Central memory CD8-positive, alpha-beta T cell (primary cell): ENCODE measurements around the gene CNPY2.
"Not testable (repeated sequence)": the region's sequence is repeated elsewhere in the genome, so short reads cannot be mapped to it uniquely, and the experiment has no call there.

Source experiments
- ATAC-seq: fragments of 150-1000 bp; cut with Tn5 transposase; replicated peaks from 2 replicates; pipeline ENCODE4 v1.10.0; 2022; ENCODE audit warnings: mild to moderate bottlenecking, moderate FRiP score, moderate number of reproducible peaks; ENCODE audit not compliant: poor library complexity, severe bottlenecking; ENCODE audit errors: extremely low read depth
- DNase-seq, 2 donors: peaks; one replicate each; pipeline ENCODE4 v3.0.0; 2021; ENCODE audit warnings: low spot score in 2 of 2
- H3K27ac Mint-ChIP-seq: one replicate; pipeline ENCODE4 v1.8.0; 2022; ENCODE audit warnings: low read depth, mild to moderate bottlenecking, moderate library complexity, mixed read lengths
- H3K27me3 Mint-ChIP-seq: one replicate; pipeline ENCODE4 v1.8.0; 2022; ENCODE audit warnings: mixed read lengths
- H3K36me3 Mint-ChIP-seq: one replicate; pipeline ENCODE4 v1.8.0; 2022; ENCODE audit warnings: mild to moderate bottlenecking, moderate library complexity, mixed read lengths; ENCODE audit not compliant: insufficient read depth
- H3K4me1 Mint-ChIP-seq: one replicate; pipeline ENCODE4 v1.8.0; 2022; ENCODE audit warnings: mixed read lengths
- H3K4me3 Mint-ChIP-seq: one replicate; pipeline ENCODE4 v1.8.0; 2022; ENCODE audit warnings: mild to moderate bottlenecking, moderate library complexity, mixed read lengths
- H3K9me3 Mint-ChIP-seq: one replicate; pipeline ENCODE4 v1.8.0; 2022; ENCODE audit warnings: mixed read lengths

CNPY2 gene

DNA sequence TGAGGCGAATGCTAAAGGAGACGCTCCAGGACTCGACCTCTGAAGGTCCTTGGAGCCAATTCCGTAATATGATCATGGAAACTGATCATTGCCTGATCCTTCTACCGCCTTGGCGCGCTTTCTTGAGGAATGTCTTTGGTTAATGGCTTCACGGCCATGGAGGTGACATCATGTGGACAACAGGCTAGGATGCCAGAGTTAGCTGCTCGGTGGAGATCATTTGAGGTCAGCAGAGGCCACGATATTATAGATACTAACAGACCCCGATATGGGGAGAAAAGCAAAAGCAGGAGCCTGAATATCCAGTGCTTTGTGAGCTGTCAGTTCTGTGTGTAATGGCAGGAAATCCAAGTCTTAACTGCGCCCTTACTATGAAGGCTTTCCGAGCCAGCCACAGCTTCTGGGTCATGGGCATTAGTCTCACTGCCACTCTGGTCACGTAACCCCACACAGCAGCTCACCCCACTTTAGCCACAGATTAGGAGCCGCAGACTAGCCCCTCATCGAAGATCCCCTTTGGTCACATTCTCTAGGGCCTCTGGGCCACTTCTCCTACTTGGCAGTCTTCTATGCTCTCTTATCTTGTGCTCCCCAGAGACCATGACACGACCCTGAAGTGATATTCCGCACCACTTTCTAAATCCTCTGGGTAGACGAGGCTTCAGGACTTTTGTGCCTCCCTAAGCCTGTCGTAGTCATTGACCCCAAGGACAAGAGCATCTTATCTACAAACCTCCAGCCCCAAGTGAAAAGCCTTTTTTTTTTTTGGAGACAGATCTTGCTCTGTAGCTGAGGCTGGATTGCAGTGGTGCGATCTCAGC is 14.9 kb downstream of the CNPY2 start:
- H3K9me3 Mint-ChIP-seq, result no peaks in the 10 kb centered on the region
- ATAC-seq (no peak), DNase-seq (no peak)
- H3K36me3 Mint-ChIP-seq, result peaks cover 18% of the 10 kb centered on the region
- peak overlapping the region; percentile 94 for H3K27ac Mint-ChIP-seq
- no peaks in the 10 kb centered on the region for H3K27me3 Mint-ChIP-seq
- peaks cover 51% of the 10 kb centered on the region for H3K4me1 Mint-ChIP-seq
- peak overlapping the region; percentile 95 for H3K4me3 Mint-ChIP-seq

DNA sequence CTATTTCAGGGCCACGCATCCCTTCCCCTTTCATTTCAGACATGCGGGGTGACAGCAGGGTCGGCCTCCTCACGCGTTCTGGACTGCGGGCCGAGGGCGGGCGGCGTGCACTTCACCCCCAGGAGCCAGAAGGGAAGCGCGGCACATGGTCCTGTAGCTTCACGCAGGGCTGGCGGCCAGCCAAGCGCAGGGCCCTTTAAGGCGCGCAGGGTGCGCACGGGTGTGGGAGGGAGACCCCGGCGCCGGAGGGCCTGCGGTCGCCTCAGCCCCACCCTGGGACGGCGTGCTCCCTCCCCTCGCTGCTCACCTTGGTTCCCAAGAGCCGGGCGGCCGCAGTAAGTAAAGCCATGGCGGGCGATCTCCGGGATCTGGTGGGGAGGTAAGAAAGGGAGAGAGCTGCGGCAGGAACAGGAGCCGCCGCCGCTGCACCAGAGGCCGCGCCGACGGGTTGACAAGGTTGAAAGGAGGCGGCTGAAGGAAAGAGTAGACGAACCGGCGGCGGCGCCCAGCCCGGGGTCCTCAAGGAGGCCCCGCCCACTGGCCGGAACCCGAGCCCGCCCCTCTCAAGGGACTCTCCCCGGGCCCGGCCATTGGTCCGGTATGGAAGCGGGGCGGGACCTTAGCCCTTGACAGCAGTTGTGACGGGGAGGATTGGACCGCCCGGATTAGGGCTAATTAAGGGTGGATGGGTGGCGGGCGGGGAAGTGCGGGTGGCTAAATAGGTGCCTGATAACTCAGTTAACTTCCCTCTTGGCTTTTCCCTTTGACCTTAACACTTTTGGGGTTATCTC is 15.7 kb downstream of the CNPY2 start, which contains the start of gene CS:
TSS of gene CS (minus strand) at position 478 of the 791 bp plus-strand sequence. CDS start at position 349, 129 bp downstream.
- Mint-ChIP-seq H3K27me3 (no peaks in the 10 kb centered on the region), H3K4me1 (peaks cover 51% of the 10 kb centered on the region), H3K9me3 (no peaks in the 10 kb centered on the region), H3K27ac (peak within 1 kb of the TSS; percentile 94), H3K36me3 (peaks cover 18% of the 10 kb centered on the region), H3K4me3 (peak within 1 kb of the TSS; percentile 95)
- ATAC-seq (peak; percentile 96), DNase-seq (peak; percentile 95 to 98)

DNA sequence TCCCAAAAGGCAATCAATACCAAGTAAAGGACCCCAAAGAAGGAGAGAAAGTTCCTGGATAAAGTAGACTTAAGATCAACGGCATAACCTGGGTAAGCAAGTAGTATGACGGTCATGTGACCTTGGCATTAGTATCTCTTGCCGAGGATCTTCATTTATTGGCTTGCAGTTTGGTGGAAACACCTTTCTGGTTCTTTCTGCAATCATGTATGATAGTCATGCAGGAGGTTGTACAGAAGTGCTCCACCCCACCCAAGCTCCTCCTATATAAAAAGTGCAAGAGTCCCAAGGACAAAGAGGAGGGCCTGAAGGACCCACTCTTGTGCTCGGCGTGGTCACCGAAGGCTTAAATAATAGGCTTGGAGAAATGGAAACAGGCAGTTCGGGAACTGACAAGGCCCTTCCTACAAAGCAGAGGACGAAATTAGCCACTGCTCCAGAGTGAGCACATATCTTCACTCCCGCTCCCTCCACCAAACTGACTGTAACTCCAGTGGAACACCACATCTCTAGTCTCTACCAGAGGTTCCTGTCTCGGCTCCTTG is 16.4 kb downstream of the CNPY2 start:
- DNase-seq (no peak), ATAC-seq (peak; percentile 11)
- Mint-ChIP-seq H3K36me3 (peaks cover 22% of the 10 kb centered on the region), H3K9me3 (no peaks in the 10 kb centered on the region), H3K4me1 (peaks cover 51% of the 10 kb centered on the region), H3K4me3 (peak overlapping the region; percentile 95), H3K27ac (peak overlapping the region; percentile 94), H3K27me3 (no peaks in the 10 kb centered on the region)

DNA sequence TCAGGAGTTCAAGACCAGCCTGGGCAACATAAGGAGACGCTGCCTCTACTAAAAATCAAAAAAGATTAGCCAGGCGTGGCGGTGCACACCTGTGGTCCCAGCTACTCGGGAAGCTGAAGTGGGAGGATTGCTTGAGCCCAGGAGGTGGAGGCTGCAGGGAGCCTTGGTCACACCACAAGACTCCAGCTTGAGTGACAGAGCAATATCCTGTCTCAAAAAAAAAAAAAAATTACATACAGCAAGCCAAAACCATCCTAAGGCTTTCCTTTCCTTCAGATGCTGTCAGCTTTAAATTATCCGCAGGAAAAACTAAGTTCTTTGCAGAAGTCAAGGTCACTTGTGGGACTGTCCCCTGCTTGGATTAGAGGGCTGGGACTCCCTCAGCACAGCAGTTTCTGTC is 17.0 kb downstream of the CNPY2 start:
- Mint-ChIP-seq H3K4me1 (peaks cover 51% of the 10 kb centered on the region), H3K4me3 (peak overlapping the region; percentile 95), H3K27ac (peak overlapping the region; percentile 94), H3K9me3 (no peaks in the 10 kb centered on the region), H3K27me3 (no peaks in the 10 kb centered on the region), H3K36me3 (peaks cover 26% of the 10 kb centered on the region)
- DNase-seq, result no peak
- no peak for ATAC-seq

DNA sequence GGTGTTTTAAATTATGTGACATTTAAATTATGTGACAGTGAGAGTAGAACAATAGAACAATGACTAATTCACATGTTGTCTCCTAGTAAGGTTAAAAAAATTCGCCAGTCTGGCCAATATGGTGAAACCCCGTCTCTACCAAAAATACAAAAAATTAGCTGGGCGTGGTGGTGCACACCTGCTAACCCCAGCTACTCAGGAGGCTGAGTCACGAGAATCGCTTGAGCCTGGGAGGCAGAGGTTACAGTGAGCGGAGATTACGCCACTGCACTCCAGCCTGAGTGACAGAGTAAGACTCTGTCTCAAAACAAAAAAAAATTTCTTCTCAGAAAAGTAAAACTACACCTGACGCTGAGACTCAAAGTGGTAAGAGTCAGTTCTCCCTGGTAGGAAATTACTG is 18.4 kb downstream of the CNPY2 start:
- Mint-ChIP-seq H3K4me3 (no peak overlapping the region), H3K4me1 (peaks cover 56% of the 10 kb centered on the region), H3K36me3 (peaks cover 26% of the 10 kb centered on the region), H3K27ac (peak overlapping the region; percentile 22), H3K27me3 (no peaks in the 10 kb centered on the region), H3K9me3 (no peaks in the 10 kb centered on the region)
- ATAC-seq (no peak), DNase-seq (no peak)

DNA sequence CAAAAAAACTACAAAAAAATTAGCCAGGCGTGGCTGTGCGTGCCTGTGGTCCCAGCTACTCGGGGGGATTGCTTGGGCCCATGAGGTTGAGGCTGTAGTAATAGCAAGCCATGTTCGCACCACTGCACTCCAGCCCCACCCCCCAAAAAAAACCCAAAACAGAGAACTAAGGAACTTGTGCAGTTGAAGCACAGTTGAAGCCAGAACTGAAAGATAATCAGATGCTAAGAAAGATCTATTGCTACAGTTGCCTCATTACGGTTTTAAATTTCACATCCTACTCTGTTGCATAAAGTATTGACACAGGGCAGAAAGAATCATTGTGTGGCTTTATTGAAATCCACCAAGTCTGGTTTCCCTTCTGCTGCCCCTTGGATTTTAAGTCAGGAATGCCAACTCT is 19.5 kb downstream of the CNPY2 start:
- Mint-ChIP-seq H3K9me3 (no peaks in the 10 kb centered on the region), H3K27ac (no peak overlapping the region), H3K27me3 (no peaks in the 10 kb centered on the region), H3K4me1 (peaks cover 51% of the 10 kb centered on the region), H3K36me3 (peaks cover 28% of the 10 kb centered on the region), H3K4me3 (no peak overlapping the region)
- DNase-seq, result no peak
- ATAC-seq, result no peak

DNA sequence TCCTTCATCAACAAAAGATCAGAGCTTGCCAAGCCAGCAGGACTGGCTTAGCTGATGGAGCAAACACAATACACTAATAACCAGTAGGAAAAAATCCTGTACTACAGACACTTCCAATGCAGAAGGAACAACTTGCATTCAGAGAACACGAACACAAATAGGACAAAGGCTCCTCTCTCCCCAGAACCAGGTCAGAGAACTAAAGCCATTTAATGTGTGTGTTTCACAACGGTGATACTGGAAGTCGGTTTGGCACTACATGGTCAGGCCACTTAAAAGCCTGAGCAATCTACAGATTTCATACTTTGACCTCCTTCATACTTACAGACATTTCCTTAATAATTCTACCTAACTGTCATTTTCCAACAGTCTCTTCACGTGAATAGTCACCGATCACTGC is 22.0 kb downstream of the CNPY2 start:
- no peak for ATAC-seq
- peak overlapping the region; percentile 44 for H3K27ac Mint-ChIP-seq
- H3K9me3 Mint-ChIP-seq, result no peaks in the 10 kb centered on the region
- H3K4me3 Mint-ChIP-seq, result no peak overlapping the region
- H3K36me3 Mint-ChIP-seq, result peaks cover 25% of the 10 kb centered on the region
- H3K4me1 Mint-ChIP-seq, result peaks cover 33% of the 10 kb centered on the region
- no peaks in the 10 kb centered on the region for H3K27me3 Mint-ChIP-seq
- no peak for DNase-seq

DNA sequence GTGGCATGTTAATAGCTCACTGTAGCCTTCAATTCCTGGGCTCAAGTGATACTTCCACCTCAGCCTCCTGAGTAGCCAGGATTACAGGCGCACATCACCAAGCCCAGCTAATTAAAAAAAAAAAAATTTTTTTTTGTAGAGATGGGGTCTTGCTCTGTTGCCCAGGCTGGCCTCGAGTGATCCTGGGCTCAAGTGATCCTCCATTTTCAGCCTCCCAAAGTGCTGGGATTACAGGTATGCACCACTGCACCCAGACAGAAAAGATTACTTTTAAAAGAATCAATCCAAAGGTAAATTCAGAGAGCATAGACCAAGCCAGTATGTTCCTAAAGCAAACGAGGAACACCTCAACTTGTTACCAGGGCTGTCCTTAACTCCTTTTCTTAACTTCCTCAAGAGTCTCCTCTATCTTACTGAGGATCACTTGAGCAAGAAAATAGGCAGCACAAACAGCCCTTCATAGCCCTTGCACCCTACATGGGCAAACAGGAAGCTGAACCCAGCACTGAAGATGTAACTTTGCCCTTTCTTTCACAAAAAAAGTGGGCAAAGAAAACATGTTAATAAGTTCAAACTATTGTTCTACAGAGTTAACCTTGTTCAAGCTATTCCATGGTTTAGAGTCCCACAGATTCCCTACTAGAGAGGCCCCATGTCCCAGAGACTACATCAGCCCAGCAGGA is 26.9 kb downstream of the CNPY2 start:
- Mint-ChIP-seq H3K27me3 (no peaks in the 10 kb centered on the region), H3K9me3 (no peaks in the 10 kb centered on the region), H3K4me3 (no peak overlapping the region), H3K4me1 (peaks cover 14% of the 10 kb centered on the region), H3K27ac (no peak overlapping the region), H3K36me3 (peaks cover 32% of the 10 kb centered on the region)
- DNase-seq (no peak), ATAC-seq (no peak)

DNA sequence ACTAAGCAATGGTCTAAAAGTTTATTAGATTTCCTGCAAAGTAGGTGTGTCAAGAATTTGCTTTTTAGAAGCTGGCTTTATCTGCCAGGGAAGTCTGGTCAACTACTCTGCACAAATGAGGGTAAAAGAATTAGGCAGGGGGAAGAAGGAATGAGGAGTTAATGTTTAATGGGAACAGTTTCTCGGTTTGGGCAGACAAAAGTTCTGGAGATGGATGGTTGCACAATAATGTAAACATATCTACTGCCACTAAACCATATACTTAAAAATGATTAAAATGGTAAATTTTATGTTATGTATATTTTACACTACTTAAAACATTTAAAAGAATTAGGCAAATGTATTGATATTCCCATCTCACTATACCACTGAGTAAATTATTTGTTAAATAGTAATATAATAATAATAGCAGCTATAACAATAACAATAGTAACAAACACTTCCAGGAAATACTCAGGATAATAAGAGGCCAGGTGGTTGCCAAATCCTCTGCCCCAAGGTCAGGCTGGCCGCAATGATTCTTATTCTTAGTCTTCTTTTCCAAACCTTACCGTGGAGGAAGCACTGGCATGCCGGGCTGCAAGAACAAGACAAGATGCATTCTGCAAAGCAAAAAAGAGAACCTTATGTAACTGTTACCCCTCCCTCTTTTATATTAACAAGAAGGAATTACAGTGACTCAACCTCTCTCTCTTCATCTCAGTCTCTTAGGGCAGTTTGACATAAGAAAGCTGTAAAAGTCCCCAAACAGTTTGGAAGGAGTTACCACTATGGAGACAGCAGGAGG is 29.6 kb downstream of the CNPY2 start:
- Mint-ChIP-seq H3K9me3 (no peaks in the 10 kb centered on the region), H3K4me3 (no peak overlapping the region), H3K4me1 (peaks cover 3% of the 10 kb centered on the region), H3K36me3 (peaks cover 52% of the 10 kb centered on the region), H3K27ac (no peak overlapping the region), H3K27me3 (no peaks in the 10 kb centered on the region)
- ATAC-seq, result no peak
- no peak for DNase-seq

DNA sequence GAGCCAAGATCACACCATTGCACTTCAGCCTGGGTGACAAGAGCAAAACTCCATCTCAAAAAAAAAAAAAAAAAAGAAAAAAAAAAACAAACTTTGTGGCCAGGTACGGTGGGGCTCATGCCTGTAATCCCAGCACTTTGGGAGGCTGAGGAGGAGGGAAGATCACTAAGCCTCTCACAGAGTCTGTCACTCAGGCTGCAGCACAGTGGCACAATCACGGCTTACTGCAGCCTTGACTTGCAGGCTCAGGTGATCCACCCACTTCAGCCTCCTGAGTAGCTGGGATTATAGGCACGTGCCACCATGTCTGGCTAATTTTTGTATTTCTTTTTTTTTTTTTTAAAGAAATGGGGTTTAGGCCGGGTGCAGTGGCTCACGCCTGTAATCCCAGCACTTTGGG is 31.5 kb downstream of the CNPY2 start:
- H3K4me1 Mint-ChIP-seq, ATAC-seq, H3K27me3 Mint-ChIP-seq, H3K9me3 Mint-ChIP-seq, DNase-seq, H3K4me3 Mint-ChIP-seq, H3K27ac Mint-ChIP-seq: not testable (repeated sequence)
- H3K36me3 Mint-ChIP-seq, result peaks cover 64% of the 10 kb centered on the region

DNA sequence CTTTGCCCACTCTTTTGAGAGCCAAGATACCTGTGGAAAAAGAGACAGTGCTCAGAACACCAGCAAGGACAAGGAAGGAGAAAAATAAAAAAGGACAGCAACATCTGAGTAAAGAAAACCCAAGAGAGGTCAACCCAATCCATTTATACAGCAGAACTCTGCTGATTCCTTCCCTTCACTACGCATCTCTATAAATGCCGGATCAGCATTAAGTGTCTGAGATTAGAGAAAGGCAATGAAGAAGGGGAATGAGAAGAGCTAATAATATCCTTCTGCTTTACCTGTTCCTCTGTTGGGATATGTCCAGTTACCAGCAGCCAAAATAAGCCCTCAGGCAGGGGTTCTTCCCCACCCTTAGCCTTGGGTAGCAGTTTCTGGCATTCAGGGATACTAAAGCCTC is 33.2 kb downstream of the CNPY2 start:
- Mint-ChIP-seq H3K27me3 (no peaks in the 10 kb centered on the region), H3K9me3 (no peaks in the 10 kb centered on the region), H3K36me3 (peaks cover 75% of the 10 kb centered on the region), H3K27ac (peak overlapping the region; percentile 20), H3K4me3 (no peak overlapping the region), H3K4me1 (no peaks in the 10 kb centered on the region)
- ATAC-seq (no peak), DNase-seq (no peak)

DNA sequence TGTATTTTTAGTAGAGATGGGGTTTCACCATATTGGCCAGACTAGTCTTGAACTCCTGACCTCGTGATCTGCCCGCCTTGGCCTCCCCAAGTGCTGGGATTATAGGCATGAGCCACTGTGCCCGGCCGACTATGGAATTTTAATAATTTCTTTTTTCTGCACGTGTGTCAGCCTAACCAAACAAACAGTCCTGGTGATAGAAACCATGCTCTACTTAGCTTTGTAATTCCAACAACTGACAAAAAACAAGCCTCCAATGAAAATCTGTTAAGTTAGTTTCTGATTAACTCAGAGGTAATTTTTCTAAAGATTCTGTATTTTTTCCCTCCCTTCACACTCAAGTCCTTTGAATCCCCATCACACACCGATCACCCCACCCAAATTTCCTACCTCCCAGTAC is 33.8 kb downstream of the CNPY2 start:
- ATAC-seq (no peak), DNase-seq (no peak)
- Mint-ChIP-seq H3K36me3 (peaks cover 79% of the 10 kb centered on the region), H3K9me3 (no peaks in the 10 kb centered on the region), H3K27ac (no peak overlapping the region), H3K4me3 (no peak overlapping the region), H3K27me3 (no peaks in the 10 kb centered on the region), H3K4me1 (no peaks in the 10 kb centered on the region)
